HepG2 (cell line): ENCODE results near the gene FABP2.

Experiments
- SRSF1 ChIP-seq: fragments of 200-400 bp; formaldehyde crosslinking; optimal IDR thresholded peaks from 2 replicates; pipeline ENCODE3; 2017; ENCODE audit warnings: mild to moderate bottlenecking, low read depth, low read length, moderate library complexity
- YY1 ChIP-seq: IDR thresholded peaks from 2 replicates; pipeline ENCODE4 v1.6.1; 2011; ENCODE audit warnings: low read length, low read depth, moderate library complexity, mild to moderate bottlenecking; ENCODE audit not compliant: insufficient read depth, insufficient replicate concordance

GRCh38 chr4:119329835-119330620 lies 8.1 kb upstream of the FABP2 start:
- no peak for TF ChIP-seq YY1
- no peak for TF ChIP-seq SRSF1
